Stomach (tissue), 4 donors: ENCODE measurements around the gene ACTL7B.

Experiments
- POLR2A ChIP-seq, 4 donors: fragments of 450-650 bp; IDR thresholded peaks; one replicate each; pipeline ENCODE4 v1.6.1; 2016; ENCODE audit warnings: antibody characterized with exemption in 4 of 4, control low read depth in 2 of 4, mild to moderate bottlenecking in 1 of 4, moderate library complexity in 1 of 4
- TF ChIP-seq, protein P1 (sequence below), 7 experiments: fragments of 450-650 bp in 4 of 7; fragments of 200-600 bp in 3 of 7; sonication (generic) in 3 of 7; IDR thresholded peaks; one replicate each; pipeline ENCODE4 v1.5.1; 2016 to 2019; ENCODE audit warnings: antibody characterized with exemption in 7 of 7, control low read depth in 2 of 7, mild to moderate bottlenecking in 1 of 7

- TF ChIP-seq POLR2A (IDR thresholded peaks at IDR 0.05) = no peak
- TF ChIP-seq, protein P1, sequence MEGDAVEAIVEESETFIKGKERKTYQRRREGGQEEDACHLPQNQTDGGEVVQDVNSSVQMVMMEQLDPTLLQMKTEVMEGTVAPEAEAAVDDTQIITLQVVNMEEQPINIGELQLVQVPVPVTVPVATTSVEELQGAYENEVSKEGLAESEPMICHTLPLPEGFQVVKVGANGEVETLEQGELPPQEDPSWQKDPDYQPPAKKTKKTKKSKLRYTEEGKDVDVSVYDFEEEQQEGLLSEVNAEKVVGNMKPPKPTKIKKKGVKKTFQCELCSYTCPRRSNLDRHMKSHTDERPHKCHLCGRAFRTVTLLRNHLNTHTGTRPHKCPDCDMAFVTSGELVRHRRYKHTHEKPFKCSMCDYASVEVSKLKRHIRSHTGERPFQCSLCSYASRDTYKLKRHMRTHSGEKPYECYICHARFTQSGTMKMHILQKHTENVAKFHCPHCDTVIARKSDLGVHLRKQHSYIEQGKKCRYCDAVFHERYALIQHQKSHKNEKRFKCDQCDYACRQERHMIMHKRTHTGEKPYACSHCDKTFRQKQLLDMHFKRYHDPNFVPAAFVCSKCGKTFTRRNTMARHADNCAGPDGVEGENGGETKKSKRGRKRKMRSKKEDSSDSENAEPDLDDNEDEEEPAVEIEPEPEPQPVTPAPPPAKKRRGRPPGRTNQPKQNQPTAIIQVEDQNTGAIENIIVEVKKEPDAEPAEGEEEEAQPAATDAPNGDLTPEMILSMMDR (IDR thresholded peaks at IDR 0.05) = no peak
These were observed 25.0 kb upstream of the ACTL7B start for GRCh38 chr9:108880738-108881316.
